Measurements from ENCODE around the gene SUSD4. TPM values are rescaled to one million over a fixed set of nuclear protein-coding genes. Genes with fewer than 3 reads are reported as not detected.

Gene SUSD4
- total RNA-seq, 4 donors from 2014 or later, result 2.2 to 5.3 (median 2.5) TPM

GRCh38 chr1:223211323-223211985 is 152.5 kb downstream of the SUSD4 start:
- ATAC-seq, result no peak

GRCh38 chr1:223210788-223211120 is 153.2 kb downstream of the SUSD4 start:
- H3K4me1 ChIP-seq, result no peaks in the 10 kb centered on the region
- TF ChIP-seq POLR2A (IDR thresholded peaks at IDR 0.05), result no peak
- TF ChIP-seq EP300 (IDR thresholded peaks at IDR 0.05), result no peak
- no peak for TF ChIP-seq POLR2AphosphoS5 (IDR thresholded peaks at IDR 0.05)
- TF ChIP-seq CTCF (IDR thresholded peaks at IDR 0.05), result no peak
- H3K27me3 ChIP-seq, result no peaks in the 10 kb centered on the region
- no peak overlapping the region for H3K27ac ChIP-seq
- no peak overlapping the region for H3K4me3 ChIP-seq
- 43 to 80% methylated on average over 1 to 3 of the region's 3 CpGs for WGBS, 2 donors (ENCODE audit: low coverage in 1 of 2)
- no peaks in the 10 kb centered on the region for H3K9me3 ChIP-seq
- ATAC-seq, result no peak
- no peaks in the 10 kb centered on the region for H3K36me3 ChIP-seq

More at GRCh38 chr1:223211323-223211985, 152.5 kb downstream of the SUSD4 start:
- Histone ChIP-seq H3K27me3 (no peaks in the 10 kb centered on the region), H3K27ac (no peak overlapping the region), H3K9me3 (no peaks in the 10 kb centered on the region), H3K4me1 (no peaks in the 10 kb centered on the region), H3K4me3 (no peak overlapping the region), H3K36me3 (no peaks in the 10 kb centered on the region)
- TF ChIP-seq EP300 (IDR thresholded peaks at IDR 0.05) (no peak), POLR2AphosphoS5 (IDR thresholded peaks at IDR 0.05) (no peak), POLR2A (IDR thresholded peaks at IDR 0.05) (no peak), CTCF (IDR thresholded peaks at IDR 0.05) (no peak)
- 95% methylated on average over 4 of the region's 5 CpGs; no CpG with 5 or more reads in 1 of the 2 donors for WGBS, 2 donors (ENCODE audit: low coverage in 1 of 2)

GRCh38 chr1:223209992-223210787 is 153.8 kb downstream of the SUSD4 start:
- Histone ChIP-seq H3K4me1 (no peaks in the 10 kb centered on the region), H3K4me3 (no peak overlapping the region), H3K27me3 (no peaks in the 10 kb centered on the region), H3K9me3 (no peaks in the 10 kb centered on the region), H3K27ac (no peak overlapping the region), H3K36me3 (no peaks in the 10 kb centered on the region)
- 86 to 91% methylated on average over 3 to 7 of the region's 7 CpGs for WGBS, 2 donors (ENCODE audit: low coverage in 1 of 2)
- TF ChIP-seq EP300 (IDR thresholded peaks at IDR 0.05) (no peak), POLR2A (IDR thresholded peaks at IDR 0.05) (no peak), POLR2AphosphoS5 (IDR thresholded peaks at IDR 0.05) (no peak), CTCF (IDR thresholded peaks at IDR 0.05) (no peak)
- no peak for ATAC-seq

- 72 to 79% methylated on average over 7 of the region's 7 CpGs for WGBS, 2 donors (ENCODE audit: low coverage in 1 of 2)
- H3K9me3 ChIP-seq, result no peaks in the 10 kb centered on the region
- ATAC-seq, result no peak
- TF ChIP-seq POLR2AphosphoS5 (IDR thresholded peaks at IDR 0.05), result no peak
- no peak for TF ChIP-seq CTCF (IDR thresholded peaks at IDR 0.05)
- TF ChIP-seq POLR2A (IDR thresholded peaks at IDR 0.05), result no peak
- no peak overlapping the region for H3K4me3 ChIP-seq
- H3K27me3 ChIP-seq, result no peaks in the 10 kb centered on the region
- no peak overlapping the region for H3K27ac ChIP-seq
- H3K4me1 ChIP-seq, result no peaks in the 10 kb centered on the region
- H3K36me3 ChIP-seq, result no peaks in the 10 kb centered on the region
Measured at GRCh38 chr1:223209293-223209898, 154.6 kb downstream of the SUSD4 start.

All from gastroesophageal sphincter (tissue), 4 donors.